ENCODE measurements around the gene COPS2.

DNA sequence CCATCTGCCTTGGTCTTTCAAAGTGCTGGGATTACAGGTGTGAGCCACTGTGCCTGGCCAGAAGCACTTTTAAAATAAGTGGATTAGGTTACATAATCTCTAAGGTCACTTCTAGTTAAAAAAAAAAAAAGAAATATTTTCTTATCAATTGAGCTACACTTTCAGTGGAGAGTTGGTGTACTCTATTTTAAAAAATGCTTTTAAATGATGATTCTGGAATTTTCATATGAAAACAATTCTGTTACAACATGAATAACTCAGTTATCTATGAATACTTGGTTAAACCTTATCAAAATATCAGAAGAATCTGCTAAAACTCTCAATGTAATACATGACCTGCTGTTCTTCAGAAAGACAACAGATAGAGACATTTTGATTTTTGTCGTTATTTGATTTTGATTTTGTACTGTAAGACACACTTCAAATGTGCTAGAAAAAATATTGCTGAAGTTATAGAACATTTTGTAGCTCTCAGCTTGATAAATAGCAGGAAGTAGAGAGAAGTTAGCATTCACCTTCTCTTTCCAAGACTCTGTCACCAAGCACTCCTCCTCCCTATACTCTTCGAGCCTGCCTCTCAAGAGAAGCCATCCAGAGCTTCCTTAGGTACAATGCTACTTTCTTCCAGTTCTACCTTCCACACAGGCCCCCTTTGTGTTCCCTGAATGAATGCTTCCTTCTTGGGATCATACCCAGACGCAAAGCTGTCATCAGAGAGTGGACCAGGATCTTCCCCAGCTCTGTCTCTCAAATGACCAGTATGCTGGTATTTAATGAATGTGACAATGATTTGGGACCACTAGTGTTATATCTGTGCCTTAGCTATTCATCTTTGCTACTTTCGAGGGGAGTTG is 61.9 kb downstream of the COPS2 start:
- TF ChIP-seq, protein P1, sequence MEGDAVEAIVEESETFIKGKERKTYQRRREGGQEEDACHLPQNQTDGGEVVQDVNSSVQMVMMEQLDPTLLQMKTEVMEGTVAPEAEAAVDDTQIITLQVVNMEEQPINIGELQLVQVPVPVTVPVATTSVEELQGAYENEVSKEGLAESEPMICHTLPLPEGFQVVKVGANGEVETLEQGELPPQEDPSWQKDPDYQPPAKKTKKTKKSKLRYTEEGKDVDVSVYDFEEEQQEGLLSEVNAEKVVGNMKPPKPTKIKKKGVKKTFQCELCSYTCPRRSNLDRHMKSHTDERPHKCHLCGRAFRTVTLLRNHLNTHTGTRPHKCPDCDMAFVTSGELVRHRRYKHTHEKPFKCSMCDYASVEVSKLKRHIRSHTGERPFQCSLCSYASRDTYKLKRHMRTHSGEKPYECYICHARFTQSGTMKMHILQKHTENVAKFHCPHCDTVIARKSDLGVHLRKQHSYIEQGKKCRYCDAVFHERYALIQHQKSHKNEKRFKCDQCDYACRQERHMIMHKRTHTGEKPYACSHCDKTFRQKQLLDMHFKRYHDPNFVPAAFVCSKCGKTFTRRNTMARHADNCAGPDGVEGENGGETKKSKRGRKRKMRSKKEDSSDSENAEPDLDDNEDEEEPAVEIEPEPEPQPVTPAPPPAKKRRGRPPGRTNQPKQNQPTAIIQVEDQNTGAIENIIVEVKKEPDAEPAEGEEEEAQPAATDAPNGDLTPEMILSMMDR (IDR thresholded peaks at IDR 0.05; ENCODE audit: low read depth, low read length) = no peak
- TF ChIP-seq POLR2A (IDR thresholded peaks at IDR 0.05; ENCODE audit: extremely low read depth, insufficient read length) = no peak
